22Rv1 (cell line): ENCODE results near the gene DOCK10.

ENCODE experiments used
- H3K27ac ChIP-seq: fragments of 450-650 bp; 2 replicates; pipeline ENCODE4 v1.5.1; 2017
- ZFX ChIP-seq: fragments of 450-650 bp; IDR thresholded peaks from 2 replicates; pipeline ENCODE4 v1.6.1; 2017; ENCODE audit warnings: antibody characterized with exemption, borderline replicate concordance
- TF ChIP-seq, protein P1 (sequence below): fragments of 450-650 bp; IDR thresholded peaks from 2 replicates; pipeline ENCODE4 v1.5.1; 2017; ENCODE audit warnings: mild to moderate bottlenecking

The DOCK10 gene

DNA sequence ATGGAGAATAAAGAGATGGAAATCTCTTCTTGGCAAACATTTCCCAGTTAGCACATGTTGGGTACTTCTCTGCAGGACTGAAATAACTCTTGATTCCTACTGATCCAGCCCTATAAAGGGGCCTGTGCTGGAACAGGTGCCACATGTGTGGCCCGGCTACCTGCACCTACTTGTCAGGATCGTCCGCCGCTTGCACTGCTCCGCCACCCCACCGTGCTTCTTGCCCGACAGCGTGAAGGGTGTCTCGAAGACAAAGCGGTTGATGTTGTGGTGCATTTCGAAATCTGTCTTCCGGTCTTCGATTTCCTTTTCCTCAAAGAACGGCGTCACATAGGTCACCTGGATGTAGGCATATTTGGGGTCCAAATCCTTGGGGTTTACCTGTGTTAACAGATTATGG is 267.5 kb downstream of the DOCK10 start:
- TF ChIP-seq, protein P1, sequence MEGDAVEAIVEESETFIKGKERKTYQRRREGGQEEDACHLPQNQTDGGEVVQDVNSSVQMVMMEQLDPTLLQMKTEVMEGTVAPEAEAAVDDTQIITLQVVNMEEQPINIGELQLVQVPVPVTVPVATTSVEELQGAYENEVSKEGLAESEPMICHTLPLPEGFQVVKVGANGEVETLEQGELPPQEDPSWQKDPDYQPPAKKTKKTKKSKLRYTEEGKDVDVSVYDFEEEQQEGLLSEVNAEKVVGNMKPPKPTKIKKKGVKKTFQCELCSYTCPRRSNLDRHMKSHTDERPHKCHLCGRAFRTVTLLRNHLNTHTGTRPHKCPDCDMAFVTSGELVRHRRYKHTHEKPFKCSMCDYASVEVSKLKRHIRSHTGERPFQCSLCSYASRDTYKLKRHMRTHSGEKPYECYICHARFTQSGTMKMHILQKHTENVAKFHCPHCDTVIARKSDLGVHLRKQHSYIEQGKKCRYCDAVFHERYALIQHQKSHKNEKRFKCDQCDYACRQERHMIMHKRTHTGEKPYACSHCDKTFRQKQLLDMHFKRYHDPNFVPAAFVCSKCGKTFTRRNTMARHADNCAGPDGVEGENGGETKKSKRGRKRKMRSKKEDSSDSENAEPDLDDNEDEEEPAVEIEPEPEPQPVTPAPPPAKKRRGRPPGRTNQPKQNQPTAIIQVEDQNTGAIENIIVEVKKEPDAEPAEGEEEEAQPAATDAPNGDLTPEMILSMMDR, result no peak
- no peak for TF ChIP-seq ZFX
- H3K27ac ChIP-seq, result no peak overlapping the region

DNA sequence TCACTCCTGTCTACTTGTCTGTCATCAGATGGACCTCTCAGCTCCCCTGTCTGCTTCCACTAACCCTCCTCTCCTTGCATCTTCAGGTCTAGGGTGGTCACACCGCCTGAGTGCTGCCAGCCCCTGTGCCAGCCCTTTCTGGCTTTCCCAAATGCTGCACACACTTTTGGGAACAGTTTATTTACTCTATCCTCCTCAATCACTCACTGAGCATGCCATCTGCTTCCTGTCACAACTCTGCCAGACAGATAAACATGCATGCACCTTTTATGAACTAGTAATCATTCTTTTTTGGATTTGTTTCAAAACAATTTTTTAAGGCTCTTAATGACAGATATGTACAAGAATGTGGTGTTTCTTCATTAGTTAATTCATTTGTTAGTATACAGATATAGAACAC is 269.8 kb downstream of the DOCK10 start:
- TF ChIP-seq ZFX, result no peak
- TF ChIP-seq, protein P1, result no peak
- H3K27ac ChIP-seq, result no peak overlapping the region

DNA sequence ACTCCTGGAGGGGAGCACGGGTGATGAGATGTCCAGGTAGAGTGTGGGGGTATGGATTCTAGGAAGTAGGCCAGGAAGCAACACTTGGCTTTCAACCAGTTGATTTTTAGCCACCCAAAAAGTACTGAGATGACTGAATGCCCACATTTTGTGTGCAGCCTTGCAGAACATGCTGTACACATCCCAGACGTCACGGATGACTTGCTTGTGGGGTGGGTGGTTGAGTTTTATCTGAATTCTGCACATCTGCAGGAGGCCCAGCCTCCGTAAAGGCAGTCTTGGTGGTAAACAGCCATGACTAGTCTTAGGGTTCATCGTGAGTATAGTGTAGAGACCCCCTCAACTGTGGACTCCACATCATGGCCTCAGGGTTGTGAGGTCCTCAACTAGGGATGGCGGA is 272.8 kb downstream of the DOCK10 start:
- no peak for TF ChIP-seq ZFX
- TF ChIP-seq, protein P1, result no peak
- H3K27ac ChIP-seq, result no peak overlapping the region

DNA sequence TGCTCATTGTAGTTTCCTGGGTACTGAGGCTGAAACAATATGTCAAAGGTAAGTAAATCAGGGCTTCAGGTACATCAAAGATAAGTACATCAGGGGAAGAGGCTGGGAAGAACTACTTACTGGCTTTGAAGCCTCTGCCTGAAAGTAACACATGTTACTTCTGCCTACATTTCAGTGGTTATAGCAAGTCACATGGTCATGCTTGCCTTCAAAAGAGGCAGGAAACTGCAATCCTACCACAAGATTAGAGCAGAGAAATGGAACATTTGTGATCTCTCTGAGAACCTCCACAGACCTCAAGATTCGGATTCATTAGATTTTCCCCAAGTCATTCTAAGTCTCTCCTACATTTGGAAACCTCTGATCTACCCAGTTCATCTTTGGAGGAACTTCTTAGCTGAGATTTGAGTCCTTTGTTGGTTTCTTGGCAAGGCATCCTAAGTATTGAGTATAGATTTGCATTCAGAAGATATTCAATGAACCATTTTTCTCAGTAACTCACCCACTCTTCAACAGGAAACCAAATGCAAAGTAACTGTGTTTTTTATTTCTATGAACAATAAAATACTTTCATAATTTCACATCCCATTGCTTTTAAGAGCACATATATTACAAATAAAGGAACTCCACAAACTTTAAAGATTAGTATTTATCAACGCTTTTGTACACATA is 277.6 kb downstream of the DOCK10 start:
- TF ChIP-seq, protein P1, result no peak
- TF ChIP-seq ZFX, result no peak
- H3K27ac ChIP-seq, result no peak overlapping the region

DNA sequence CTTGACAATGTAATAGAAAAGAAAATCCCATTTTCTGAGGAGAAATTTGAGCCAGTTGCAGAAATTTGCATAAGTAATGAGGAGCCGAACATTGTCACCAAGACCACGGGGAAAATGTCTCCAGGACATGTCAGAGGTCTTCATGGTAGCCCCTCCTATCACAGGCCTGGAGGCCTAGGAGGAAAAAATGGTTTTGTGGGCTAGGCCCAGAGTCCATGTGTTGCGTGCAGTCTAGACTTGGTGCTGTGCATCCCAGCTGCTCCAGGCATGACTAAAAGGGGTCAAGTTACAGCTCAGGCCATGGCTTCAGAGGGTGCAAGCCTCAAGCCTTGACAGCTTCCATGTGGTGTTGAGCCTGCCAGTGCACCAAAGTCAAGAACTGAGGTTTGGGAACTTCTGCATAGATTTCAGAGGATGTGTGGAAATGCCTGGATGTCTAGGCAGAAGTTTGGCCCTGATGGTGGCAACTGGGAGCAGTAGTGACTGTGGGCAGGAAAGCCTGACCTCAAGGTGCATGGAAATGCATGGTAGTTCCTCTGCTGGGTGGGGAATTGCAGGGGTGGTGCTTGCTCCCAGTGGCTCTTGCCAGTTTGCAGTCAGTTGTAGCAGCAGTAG is 284.2 kb downstream of the DOCK10 start:
- no peak overlapping the region for H3K27ac ChIP-seq
- TF ChIP-seq, protein P1, result no peak
- TF ChIP-seq ZFX, result no peak

DNA sequence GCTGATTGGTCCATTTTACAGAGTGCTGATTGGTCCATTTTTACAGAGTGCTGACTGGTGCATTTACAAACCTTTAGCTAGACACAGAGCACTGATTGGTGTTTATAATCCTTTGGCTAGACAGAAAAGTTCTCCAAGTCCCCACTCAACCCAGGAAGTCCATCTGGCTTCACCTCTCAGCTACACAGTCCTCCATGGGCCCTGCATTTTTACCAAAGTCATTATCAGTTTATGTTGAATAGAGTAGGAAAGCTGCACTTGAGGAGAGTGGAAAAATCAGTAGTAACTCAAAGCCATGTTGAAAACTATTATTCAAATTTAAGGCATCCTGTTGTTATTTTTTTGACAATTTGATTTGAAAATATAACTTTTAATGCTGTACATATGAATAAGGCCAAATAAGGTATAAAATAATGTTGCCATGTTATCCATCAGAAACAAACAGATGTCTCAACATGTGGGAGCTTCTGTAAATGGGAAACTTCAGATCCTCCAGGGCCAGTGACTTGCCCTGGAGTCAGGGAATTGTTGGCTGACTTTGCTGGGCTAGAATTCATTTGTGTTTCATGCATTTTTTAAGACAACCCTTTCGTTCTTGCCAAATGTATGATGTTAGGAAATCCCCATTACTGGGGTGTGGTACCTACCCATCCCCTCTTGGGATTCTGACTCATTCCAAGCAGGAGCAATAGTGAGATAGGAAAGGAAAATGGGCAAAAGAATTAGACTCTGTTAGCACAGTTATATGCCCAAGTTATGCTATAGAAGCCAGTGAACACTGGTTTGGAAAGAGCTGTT is 288.3 kb downstream of the DOCK10 start:
- TF ChIP-seq ZFX, result no peak
- TF ChIP-seq, protein P1, result no peak
- no peak overlapping the region for H3K27ac ChIP-seq
